DOHH2 (cell line): Measurements from ENCODE around the gene SEPTIN8.

ENCODE experiments used
- H3F3A ChIP-seq: fragments of 200-600 bp; sonication (generic), shearing (Covaris generic); 2 replicates; pipeline ENCODE4 v1.6.0; 2016; ENCODE audit warnings: antibody characterized with exemption, mild to moderate bottlenecking; ENCODE audit not compliant: control insufficient read depth, insufficient read depth
- H3K27ac ChIP-seq: fragments of 200-600 bp; sonication (generic); 2 replicates; pipeline ENCODE4 v1.5.1; 2014; ENCODE audit warnings: low read depth, mild to moderate bottlenecking, low read length, moderate library complexity
- H3K27me3 ChIP-seq: fragments of 200-600 bp; sonication (generic); 2 replicates; pipeline ENCODE4 v1.6.1; 2014; ENCODE audit warnings: mild to moderate bottlenecking, low read length, mixed read lengths; ENCODE audit not compliant: control insufficient read depth
- H3K36me3 ChIP-seq: fragments of 200-600 bp; sonication (generic); 2 replicates; pipeline ENCODE4 v1.6.1; 2014; ENCODE audit warnings: mild to moderate bottlenecking, low read length, moderate library complexity, mixed read lengths; ENCODE audit not compliant: control insufficient read depth
- H3K4me1 ChIP-seq: fragments of 200-600 bp; sonication (generic); 2 replicates; pipeline ENCODE4 v1.6.1; 2014; ENCODE audit warnings: mild to moderate bottlenecking, low read length, mixed read lengths; ENCODE audit not compliant: control insufficient read depth
- H3K4me2 ChIP-seq: fragments of 200-600 bp; sonication (generic); 2 replicates; pipeline ENCODE4 v1.6.0; 2014; ENCODE audit warnings: mild to moderate bottlenecking, low read length, moderate library complexity
- H3K4me3 ChIP-seq: fragments of 200-600 bp; sonication (generic); 2 replicates; pipeline ENCODE4 v1.5.1; 2014; ENCODE audit warnings: mild to moderate bottlenecking, low read length, mixed read lengths
- H3K79me2 ChIP-seq: fragments of 200-600 bp; sonication (generic); 2 replicates; pipeline ENCODE4 v1.6.1; 2014; ENCODE audit warnings: mild to moderate bottlenecking, low read length, mixed read lengths; ENCODE audit not compliant: control insufficient read depth
- H3K9me2 ChIP-seq: fragments of 200-600 bp; sonication (generic); replicated peaks from 2 replicates; pipeline ENCODE4 v1.6.1; 2014; ENCODE audit warnings: mild to moderate bottlenecking, low read length, mixed read lengths; ENCODE audit not compliant: control insufficient read depth
- H3K9me3 ChIP-seq: fragments of 200-600 bp; sonication (generic); 2 replicates; pipeline ENCODE4 v1.6.1; 2014; ENCODE audit warnings: antibody characterized with exemption, low read length, mixed read lengths; ENCODE audit not compliant: control insufficient read depth, insufficient read depth
- H4K20me1 ChIP-seq: fragments of 200-600 bp; sonication (generic); 2 replicates; pipeline ENCODE4 v1.6.0; 2014; ENCODE audit warnings: low read depth, mild to moderate bottlenecking, antibody characterized with exemption, low read length, moderate library complexity; ENCODE audit not compliant: control insufficient read depth, insufficient read depth
- CTCF ChIP-seq: fragments of 200-600 bp; sonication (generic); IDR thresholded peaks from one replicate; pipeline ENCODE4 v1.5.1; 2014; ENCODE audit warnings: antibody characterized with exemption, mild to moderate bottlenecking, low read depth, low read length; ENCODE audit not compliant: poor library complexity, severe bottlenecking
- EZH2phosphoT487 ChIP-seq: fragments of 200-600 bp; sonication (generic); IDR thresholded peaks from 2 replicates; pipeline ENCODE4 v1.6.1; 2017; ENCODE audit warnings: borderline replicate concordance, mild to moderate bottlenecking, antibody characterized with exemption, low read length, moderate library complexity, mixed read lengths

Gene SEPTIN8

GRCh38 chr5:132739232-132739631 lies 37.8 kb downstream of the SEPTIN8 start:
- Histone ChIP-seq H3K9me2 (no peaks in the 10 kb centered on the region), H3K4me3 (no peak overlapping the region), H3K9me3 (no peaks in the 10 kb centered on the region), H3K27ac (no peak overlapping the region), H3K36me3 (no peaks in the 10 kb centered on the region), H3K4me2 (no peak overlapping the region), H3K27me3 (peaks cover 5% of the 10 kb centered on the region), H3K79me2 (peaks cover 16% of the 10 kb centered on the region), H3K4me1 (peaks cover 20% of the 10 kb centered on the region), H3F3A (no peaks in the 10 kb centered on the region), H4K20me1 (no peaks in the 10 kb centered on the region)
- no peak for TF ChIP-seq EZH2phosphoT487
- TF ChIP-seq CTCF, result no peak

GRCh38 chr5:132737982-132738681 lies 38.9 kb downstream of the SEPTIN8 start:
- H3K36me3 ChIP-seq, result no peaks in the 10 kb centered on the region
- no peak overlapping the region for H3K27ac ChIP-seq
- peak overlapping the region; percentile 76 for H3K4me2 ChIP-seq
- peaks cover 5% of the 10 kb centered on the region for H3K27me3 ChIP-seq
- no peaks in the 10 kb centered on the region for H3F3A ChIP-seq
- peaks cover 20% of the 10 kb centered on the region for H3K4me1 ChIP-seq
- no peaks in the 10 kb centered on the region for H4K20me1 ChIP-seq
- no peaks in the 10 kb centered on the region for H3K9me3 ChIP-seq
- peak overlapping the region; percentile 85 for H3K4me3 ChIP-seq
- peaks cover 16% of the 10 kb centered on the region for H3K79me2 ChIP-seq
- TF ChIP-seq EZH2phosphoT487 (no peak), CTCF (no peak)
- H3K9me2 ChIP-seq, result no peaks in the 10 kb centered on the region

GRCh38 chr5:132736853-132737833 lies 39.9 kb downstream of the SEPTIN8 start, which contains the start of gene KIF3A:
Gene KIF3A, minus strand, starts transcription at chr5:132737546. Its CDS starts 127 bp downstream, at chr5:132737419.
- Histone ChIP-seq H3K9me2 (no peaks in the 10 kb centered on the region), H3K4me1 (peaks cover 20% of the 10 kb centered on the region), H3K4me2 (peak within 1 kb of the TSS; percentile 76), H3K79me2 (peaks cover 16% of the 10 kb centered on the region), H3F3A (no peaks in the 10 kb centered on the region), H4K20me1 (no peaks in the 10 kb centered on the region), H3K9me3 (no peaks in the 10 kb centered on the region), H3K27me3 (peaks cover 3% of the 10 kb centered on the region), H3K36me3 (no peaks in the 10 kb centered on the region), H3K27ac (no peak within 1 kb of the TSS), H3K4me3 (peak within 1 kb of the TSS; percentile 85)
- no peak for TF ChIP-seq EZH2phosphoT487
- no peak for TF ChIP-seq CTCF
